OCI-LY3 (cell line): ENCODE measurements around the gene RXYLT1.

Source experiments
- H2AFZ ChIP-seq: fragments of 200-600, 300-600 bp; shearing (Covaris generic); 2 replicates; pipeline ENCODE4 v1.6.0; 2014; ENCODE audit warnings: antibody characterized with exemption, low read depth, low read length
- H3K27ac ChIP-seq: fragments of 200-600, 300-600 bp; sonication (generic); 2 replicates; pipeline ENCODE4 v1.5.1; 2014; ENCODE audit warnings: mild to moderate bottlenecking, low read length, moderate library complexity, mixed read lengths
- H3K27me3 ChIP-seq: fragments of 200-600, 300-600 bp; sonication (generic); 2 replicates; pipeline ENCODE4 v1.6.1; 2014; ENCODE audit warnings: low read depth, low read length, mixed read lengths
- H3K36me3 ChIP-seq: fragments of 200-600, 300-600 bp; sonication (generic); replicated peaks from 2 replicates; pipeline ENCODE3; 2014; ENCODE audit warnings: low read depth, low read length, mixed read lengths
- H3K4me1 ChIP-seq: fragments of 300-600, 200-600 bp; sonication (generic); 2 replicates; pipeline ENCODE4 v1.6.1; 2014; ENCODE audit warnings: low read length, mixed read lengths
- H3K4me2 ChIP-seq: fragments of 200-600, 300-600 bp; sonication (generic); 2 replicates; pipeline ENCODE4 v1.6.1; 2014; ENCODE audit warnings: low read length, mixed read lengths
- H3K4me3 ChIP-seq: fragments of 300-600, 200-600 bp; sonication (generic); 2 replicates; pipeline ENCODE4 v1.5.1; 2014; ENCODE audit warnings: antibody characterized with exemption, mild to moderate bottlenecking, low read length, moderate library complexity
- H3K79me2 ChIP-seq: fragments of 300-600, 200-600 bp; shearing (Covaris generic); 2 replicates; pipeline ENCODE4 v1.6.1; 2014; ENCODE audit warnings: mild to moderate bottlenecking, low read length, mixed read lengths
- H3K9ac ChIP-seq: fragments of 300-600, 200-600 bp; shearing (Covaris generic); 2 replicates; pipeline ENCODE4 v1.6.0; 2014; ENCODE audit warnings: mild to moderate bottlenecking, low read length, moderate library complexity
- H3K9me3 ChIP-seq: fragments of 200-600, 300-600 bp; shearing (Covaris generic); 2 replicates; pipeline ENCODE4 v1.6.1; 2014; ENCODE audit warnings: low read length, mixed read lengths; ENCODE audit not compliant: insufficient read depth
- H4K20me1 ChIP-seq: fragments of 200-600, 300-600 bp; sonication (generic); 2 replicates; pipeline ENCODE4 v1.6.1; 2016; ENCODE audit warnings: low read length, mixed read lengths; ENCODE audit not compliant: insufficient read depth
- CTCF ChIP-seq: fragments of 200-600, 300-600 bp; sonication (generic); IDR thresholded peaks from 2 replicates; pipeline ENCODE4 v1.5.1; 2014; ENCODE audit warnings: antibody characterized with exemption, low read length, low read depth
- EZH2phosphoT487 ChIP-seq: fragments of 200-600 bp; shearing (Covaris generic); IDR thresholded peaks from 2 replicates; pipeline ENCODE4 v1.6.1; 2018; ENCODE audit warnings: antibody characterized with exemption, mixed run types, low read depth

Gene RXYLT1

GRCh38 chr12:63805704-63806672, 26.3 kb downstream of the RXYLT1 start:
- H3K4me3 ChIP-seq, result no peak overlapping the region
- H3K36me3 ChIP-seq, result peaks cover 13% of the 10 kb centered on the region
- no peak overlapping the region for H3K27ac ChIP-seq
- H3K27me3 ChIP-seq, result no peaks in the 10 kb centered on the region
- no peaks in the 10 kb centered on the region for H3K79me2 ChIP-seq
- no peak overlapping the region for H2AFZ ChIP-seq
- H3K9me3 ChIP-seq, result no peaks in the 10 kb centered on the region
- no peak overlapping the region for H3K4me2 ChIP-seq
- TF ChIP-seq CTCF (no peak), EZH2phosphoT487 (no peak)
- no peaks in the 10 kb centered on the region for H4K20me1 ChIP-seq
- no peak overlapping the region for H3K9ac ChIP-seq
- H3K4me1 ChIP-seq, result no peaks in the 10 kb centered on the region

GRCh38 chr12:63808631-63809030, 28.9 kb downstream of the RXYLT1 start:
- Histone ChIP-seq H2AFZ (no peak overlapping the region), H3K4me1 (no peaks in the 10 kb centered on the region), H3K79me2 (no peaks in the 10 kb centered on the region), H4K20me1 (no peaks in the 10 kb centered on the region), H3K4me2 (no peak overlapping the region), H3K36me3 (peaks cover 9% of the 10 kb centered on the region), H3K27ac (no peak overlapping the region), H3K9me3 (no peaks in the 10 kb centered on the region), H3K9ac (no peak overlapping the region), H3K27me3 (no peaks in the 10 kb centered on the region), H3K4me3 (no peak overlapping the region)
- TF ChIP-seq CTCF (no peak), EZH2phosphoT487 (no peak)

GRCh38 chr12:63809566-63809965, 29.9 kb downstream of the RXYLT1 start:
- Histone ChIP-seq H2AFZ (no peak overlapping the region), H3K4me1 (peaks cover 6% of the 10 kb centered on the region), H3K9ac (no peak overlapping the region), H4K20me1 (no peaks in the 10 kb centered on the region), H3K9me3 (no peaks in the 10 kb centered on the region), H3K36me3 (peaks cover 9% of the 10 kb centered on the region), H3K4me3 (no peak overlapping the region), H3K79me2 (no peaks in the 10 kb centered on the region), H3K4me2 (no peak overlapping the region), H3K27ac (no peak overlapping the region), H3K27me3 (no peaks in the 10 kb centered on the region)
- TF ChIP-seq EZH2phosphoT487 (no peak), CTCF (no peak)

- no peak overlapping the region for H3K27ac ChIP-seq
- no peaks in the 10 kb centered on the region for H3K9me3 ChIP-seq
- no peak overlapping the region for H3K4me2 ChIP-seq
- no peaks in the 10 kb centered on the region for H3K27me3 ChIP-seq
- TF ChIP-seq EZH2phosphoT487 (no peak), CTCF (no peak)
- H2AFZ ChIP-seq, result no peak overlapping the region
- no peaks in the 10 kb centered on the region for H3K79me2 ChIP-seq
- H3K4me3 ChIP-seq, result no peak overlapping the region
- no peaks in the 10 kb centered on the region for H3K36me3 ChIP-seq
- H3K4me1 ChIP-seq, result peaks cover 20% of the 10 kb centered on the region
- no peaks in the 10 kb centered on the region for H4K20me1 ChIP-seq
- H3K9ac ChIP-seq, result no peak overlapping the region
Measured at GRCh38 chr12:63811334-63811733, 31.6 kb downstream of the RXYLT1 start.
